Measurements from ENCODE around the gene ZNF563.

DNA sequence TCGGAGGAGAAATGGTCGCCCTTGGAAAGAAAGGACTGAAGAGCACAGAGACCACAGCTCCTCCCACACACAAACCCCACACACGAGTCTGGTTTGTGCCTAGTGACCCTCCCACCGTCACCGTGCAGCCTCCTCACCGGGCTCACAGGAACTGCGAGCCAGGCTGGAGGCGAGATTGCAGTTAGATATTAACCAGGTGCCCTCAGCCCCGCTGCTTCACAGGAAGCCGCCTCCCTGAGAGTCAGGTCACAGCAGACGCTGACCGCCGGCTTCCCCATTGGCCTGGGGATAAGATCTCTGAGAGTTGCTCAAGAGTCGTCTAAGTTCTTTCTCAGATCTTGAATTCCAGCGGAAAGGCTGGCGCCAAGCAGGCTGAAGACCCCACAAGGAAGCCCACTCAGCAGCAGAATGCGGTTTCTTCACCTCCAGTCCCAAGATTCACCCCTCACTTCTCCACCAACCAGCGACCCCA is 39.6 kb downstream of the ZNF563 start:
- TF ChIP-seq EP300 (IDR thresholded peaks at IDR 0.05), result no peak
- TF ChIP-seq POLR2A (IDR thresholded peaks at IDR 0.05; ENCODE audit: low read length), result no peak
- no peak for TF ChIP-seq RFX5 (IDR thresholded peaks at IDR 0.05)
- no peak for TF ChIP-seq CBX2 (IDR thresholded peaks at IDR 0.05; ENCODE audit: borderline replicate concordance, low read depth)
- TF ChIP-seq, protein P1, sequence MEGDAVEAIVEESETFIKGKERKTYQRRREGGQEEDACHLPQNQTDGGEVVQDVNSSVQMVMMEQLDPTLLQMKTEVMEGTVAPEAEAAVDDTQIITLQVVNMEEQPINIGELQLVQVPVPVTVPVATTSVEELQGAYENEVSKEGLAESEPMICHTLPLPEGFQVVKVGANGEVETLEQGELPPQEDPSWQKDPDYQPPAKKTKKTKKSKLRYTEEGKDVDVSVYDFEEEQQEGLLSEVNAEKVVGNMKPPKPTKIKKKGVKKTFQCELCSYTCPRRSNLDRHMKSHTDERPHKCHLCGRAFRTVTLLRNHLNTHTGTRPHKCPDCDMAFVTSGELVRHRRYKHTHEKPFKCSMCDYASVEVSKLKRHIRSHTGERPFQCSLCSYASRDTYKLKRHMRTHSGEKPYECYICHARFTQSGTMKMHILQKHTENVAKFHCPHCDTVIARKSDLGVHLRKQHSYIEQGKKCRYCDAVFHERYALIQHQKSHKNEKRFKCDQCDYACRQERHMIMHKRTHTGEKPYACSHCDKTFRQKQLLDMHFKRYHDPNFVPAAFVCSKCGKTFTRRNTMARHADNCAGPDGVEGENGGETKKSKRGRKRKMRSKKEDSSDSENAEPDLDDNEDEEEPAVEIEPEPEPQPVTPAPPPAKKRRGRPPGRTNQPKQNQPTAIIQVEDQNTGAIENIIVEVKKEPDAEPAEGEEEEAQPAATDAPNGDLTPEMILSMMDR (IDR thresholded peaks at IDR 0.05), result no peak
- TF ChIP-seq NR3C1 (IDR thresholded peaks at IDR 0.05), result no peak
- TF ChIP-seq JUNB (IDR thresholded peaks at IDR 0.05), result no peak
- no peak for TF ChIP-seq CBX8 (IDR thresholded peaks at IDR 0.05)

Data from A549 (cell line).